Ishikawa (cell line): ENCODE data around the gene CPEB4.

Experiments used
- CEBPB ChIP-seq: IDR thresholded peaks from 2 replicates; pipeline ENCODE4 v1.6.1; 2012
- EP300 ChIP-seq: IDR thresholded peaks from 2 replicates; pipeline ENCODE4 v1.6.1; 2012; ENCODE audit warnings: borderline replicate concordance
- NFIC ChIP-seq: IDR thresholded peaks from 2 replicates; pipeline ENCODE4 v1.6.1; 2012
- RAD21 ChIP-seq: IDR thresholded peaks from 2 replicates; pipeline ENCODE4 v1.6.1; 2012; ENCODE audit warnings: low read depth
- TAF1 ChIP-seq: IDR thresholded peaks from 2 replicates; pipeline ENCODE4 v1.6.1; 2012; ENCODE audit warnings: low read depth, mild to moderate bottlenecking
- ZBTB7A ChIP-seq: IDR thresholded peaks from 2 replicates; pipeline ENCODE4 v1.6.1; 2012; ENCODE audit warnings: low read depth
- TF ChIP-seq, protein P1 (sequence below): IDR thresholded peaks from 2 replicates; pipeline ENCODE4 v1.6.1; 2012; ENCODE audit warnings: low read depth, mild to moderate bottlenecking

DNA sequence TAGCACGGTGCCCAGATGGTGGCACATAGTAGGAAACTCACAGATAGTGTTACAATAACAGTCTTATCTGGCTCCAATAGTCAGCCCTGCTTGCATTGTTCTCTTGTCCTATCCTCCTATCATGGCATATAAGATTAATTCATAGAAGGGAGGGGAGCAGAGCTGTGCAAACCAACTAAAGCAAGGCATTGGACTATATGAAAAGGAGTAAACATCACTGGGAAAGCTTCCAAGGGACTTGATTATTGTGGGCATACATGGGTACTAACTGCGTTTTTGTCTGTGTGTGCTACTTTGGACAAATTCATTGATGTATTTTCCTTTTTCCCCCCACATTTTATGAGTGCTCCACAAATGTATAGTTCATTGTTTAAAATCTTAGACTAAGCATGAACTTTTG lies 57.0 kb downstream of the CPEB4 start:
- TF ChIP-seq EP300 (no peak), ZBTB7A (no peak), RAD21 (no peak), CEBPB (no peak), NFIC (no peak), TAF1 (no peak)
- TF ChIP-seq, protein P1, sequence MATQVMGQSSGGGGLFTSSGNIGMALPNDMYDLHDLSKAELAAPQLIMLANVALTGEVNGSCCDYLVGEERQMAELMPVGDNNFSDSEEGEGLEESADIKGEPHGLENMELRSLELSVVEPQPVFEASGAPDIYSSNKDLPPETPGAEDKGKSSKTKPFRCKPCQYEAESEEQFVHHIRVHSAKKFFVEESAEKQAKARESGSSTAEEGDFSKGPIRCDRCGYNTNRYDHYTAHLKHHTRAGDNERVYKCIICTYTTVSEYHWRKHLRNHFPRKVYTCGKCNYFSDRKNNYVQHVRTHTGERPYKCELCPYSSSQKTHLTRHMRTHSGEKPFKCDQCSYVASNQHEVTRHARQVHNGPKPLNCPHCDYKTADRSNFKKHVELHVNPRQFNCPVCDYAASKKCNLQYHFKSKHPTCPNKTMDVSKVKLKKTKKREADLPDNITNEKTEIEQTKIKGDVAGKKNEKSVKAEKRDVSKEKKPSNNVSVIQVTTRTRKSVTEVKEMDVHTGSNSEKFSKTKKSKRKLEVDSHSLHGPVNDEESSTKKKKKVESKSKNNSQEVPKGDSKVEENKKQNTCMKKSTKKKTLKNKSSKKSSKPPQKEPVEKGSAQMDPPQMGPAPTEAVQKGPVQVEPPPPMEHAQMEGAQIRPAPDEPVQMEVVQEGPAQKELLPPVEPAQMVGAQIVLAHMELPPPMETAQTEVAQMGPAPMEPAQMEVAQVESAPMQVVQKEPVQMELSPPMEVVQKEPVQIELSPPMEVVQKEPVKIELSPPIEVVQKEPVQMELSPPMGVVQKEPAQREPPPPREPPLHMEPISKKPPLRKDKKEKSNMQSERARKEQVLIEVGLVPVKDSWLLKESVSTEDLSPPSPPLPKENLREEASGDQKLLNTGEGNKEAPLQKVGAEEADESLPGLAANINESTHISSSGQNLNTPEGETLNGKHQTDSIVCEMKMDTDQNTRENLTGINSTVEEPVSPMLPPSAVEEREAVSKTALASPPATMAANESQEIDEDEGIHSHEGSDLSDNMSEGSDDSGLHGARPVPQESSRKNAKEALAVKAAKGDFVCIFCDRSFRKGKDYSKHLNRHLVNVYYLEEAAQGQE, result no peak
